ENCODE results near the gene CISD2.
"Not testable (repeated sequence)": the region's sequence is repeated elsewhere in the genome, so short reads cannot be mapped to it uniquely, and the experiment has no call there.

CISD2 gene

GRCh38 chr4:102888570-102888969, 19.8 kb downstream of the CISD2 start:
- H3K4me1 ChIP-seq (ENCODE audit: control insufficient read depth, insufficient read depth, low read length); H3K4me3 ChIP-seq (ENCODE audit: low read length); H3K9ac ChIP-seq (ENCODE audit: low read length); H3K36me3 ChIP-seq (ENCODE audit: control insufficient read depth, insufficient read depth, low read length); H3K27me3 ChIP-seq (ENCODE audit: control insufficient read depth, insufficient read depth, low read length); H3K27ac ChIP-seq (ENCODE audit: low read depth, low read length): not testable (repeated sequence)

- H3K4me1 ChIP-seq (ENCODE audit: control insufficient read depth, insufficient read depth, low read length); H3K27ac ChIP-seq (ENCODE audit: low read depth, low read length); H3K36me3 ChIP-seq (ENCODE audit: control insufficient read depth, insufficient read depth, low read length); H3K9ac ChIP-seq (ENCODE audit: low read length); H3K27me3 ChIP-seq (ENCODE audit: control insufficient read depth, insufficient read depth, low read length); H3K4me3 ChIP-seq (ENCODE audit: low read length): not testable (repeated sequence)
Measured at GRCh38 chr4:102889866-102890265, 21.1 kb downstream of the CISD2 start.

GRCh38 chr4:102896547-102896946, 27.8 kb downstream of the CISD2 start:
- H3K27me3 ChIP-seq (ENCODE audit: control insufficient read depth, insufficient read depth, low read length): not testable (repeated sequence)

DNA sequence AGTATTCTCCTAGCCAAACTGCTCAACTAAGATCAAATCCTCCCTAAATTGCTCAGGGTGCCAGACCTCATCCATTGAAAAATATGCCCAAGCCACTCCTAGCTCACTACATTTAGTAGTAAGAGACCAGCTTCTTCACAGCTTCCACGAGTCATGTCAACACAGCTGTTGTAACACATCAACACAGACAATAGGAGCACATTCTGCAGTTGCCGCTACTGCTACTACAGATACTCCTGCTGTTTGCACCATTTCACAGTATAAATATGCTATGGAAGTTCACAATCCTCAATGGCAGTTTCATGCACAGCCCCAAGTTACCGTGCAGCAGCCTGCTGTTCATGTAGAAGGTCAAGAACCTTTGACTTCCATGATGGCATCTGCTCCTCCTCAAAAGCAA, 28.8 kb downstream of the CISD2 start:
- H3K9ac ChIP-seq (ENCODE audit: low read length); H3K4me1 ChIP-seq (ENCODE audit: control insufficient read depth, insufficient read depth, low read length); H3K36me3 ChIP-seq (ENCODE audit: control insufficient read depth, insufficient read depth, low read length); H3K27me3 ChIP-seq (ENCODE audit: control insufficient read depth, insufficient read depth, low read length); H3K4me3 ChIP-seq (ENCODE audit: low read length); H3K27ac ChIP-seq (ENCODE audit: low read depth, low read length): not testable (repeated sequence)

More at GRCh38 chr4:102896547-102896946, 27.8 kb downstream of the CISD2 start:
- H3K9ac ChIP-seq (ENCODE audit: low read length); H3K36me3 ChIP-seq (ENCODE audit: control insufficient read depth, insufficient read depth, low read length); H3K4me1 ChIP-seq (ENCODE audit: control insufficient read depth, insufficient read depth, low read length); H3K4me3 ChIP-seq (ENCODE audit: low read length); H3K27ac ChIP-seq (ENCODE audit: low read depth, low read length): not testable (repeated sequence)

DNA sequence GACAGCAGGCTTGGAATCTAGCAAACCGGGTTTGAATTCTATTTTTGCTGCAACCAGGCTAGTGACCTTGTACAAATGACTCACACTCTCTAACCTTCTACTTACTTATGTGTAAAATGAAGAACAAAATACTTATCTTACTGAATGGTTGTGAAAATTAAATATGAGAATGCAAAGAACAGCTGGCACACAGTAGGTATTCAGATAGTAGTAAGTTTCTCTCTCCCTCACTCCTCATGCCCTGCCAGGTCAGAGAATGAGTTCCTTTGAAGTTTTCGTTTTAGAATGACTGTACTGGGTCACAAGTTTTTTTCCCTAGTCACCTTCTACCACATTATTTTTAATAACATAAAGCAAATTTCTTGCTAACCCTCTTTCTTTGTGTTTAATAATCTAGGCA, 33.0 kb downstream of the CISD2 start:
- Histone ChIP-seq H3K4me1 (ENCODE audit: control insufficient read depth, insufficient read depth, low read length) (no peaks in the 10 kb centered on the region), H3K4me3 (ENCODE audit: low read length) (no peak overlapping the region), H3K27me3 (ENCODE audit: control insufficient read depth, insufficient read depth, low read length) (no peaks in the 10 kb centered on the region), H3K36me3 (ENCODE audit: control insufficient read depth, insufficient read depth, low read length) (no peaks in the 10 kb centered on the region), H3K27ac (ENCODE audit: low read depth, low read length) (no peak overlapping the region), H3K9ac (ENCODE audit: low read length) (no peak overlapping the region)

- H3K4me3 ChIP-seq (ENCODE audit: low read length): no peak overlapping the region
- no peaks in the 10 kb centered on the region for H3K27me3 ChIP-seq (ENCODE audit: control insufficient read depth, insufficient read depth, low read length)
- no peak overlapping the region for H3K27ac ChIP-seq (ENCODE audit: low read depth, low read length)
- no peaks in the 10 kb centered on the region for H3K4me1 ChIP-seq (ENCODE audit: control insufficient read depth, insufficient read depth, low read length)
- no peak overlapping the region for H3K9ac ChIP-seq (ENCODE audit: low read length)
- H3K36me3 ChIP-seq (ENCODE audit: control insufficient read depth, insufficient read depth, low read length): no peaks in the 10 kb centered on the region
Measured at GRCh38 chr4:102918859-102919258, 50.1 kb downstream of the CISD2 start.

DNA sequence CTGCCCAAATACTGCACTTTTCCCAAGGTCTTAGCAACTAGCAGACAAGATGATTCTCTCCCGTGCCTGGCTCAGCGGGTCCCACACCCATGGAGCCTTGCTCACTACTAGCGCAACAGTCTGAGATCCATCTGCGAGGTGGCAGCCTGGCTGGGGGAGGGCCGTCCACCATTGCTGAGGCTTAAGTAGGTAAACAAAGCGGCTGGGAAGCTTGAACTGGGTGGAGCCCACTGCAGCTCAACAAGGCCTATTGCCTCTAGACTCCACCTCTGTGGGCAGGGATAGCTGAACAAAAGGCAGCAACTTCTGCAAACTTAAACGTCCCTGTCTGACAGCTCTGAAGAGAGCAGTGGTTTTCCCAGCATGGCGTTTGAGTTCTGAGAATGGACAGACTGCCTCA, 50.9 kb downstream of the CISD2 start:
- H3K27me3 ChIP-seq (ENCODE audit: control insufficient read depth, insufficient read depth, low read length); H3K4me1 ChIP-seq (ENCODE audit: control insufficient read depth, insufficient read depth, low read length); H3K27ac ChIP-seq (ENCODE audit: low read depth, low read length); H3K4me3 ChIP-seq (ENCODE audit: low read length); H3K9ac ChIP-seq (ENCODE audit: low read length); H3K36me3 ChIP-seq (ENCODE audit: control insufficient read depth, insufficient read depth, low read length): not testable (repeated sequence)

- H3K27me3 ChIP-seq (ENCODE audit: control insufficient read depth, insufficient read depth, low read length): no peaks in the 10 kb centered on the region
- no peaks in the 10 kb centered on the region for H3K4me1 ChIP-seq (ENCODE audit: control insufficient read depth, insufficient read depth, low read length)
- no peak overlapping the region for H3K9ac ChIP-seq (ENCODE audit: low read length)
- no peak overlapping the region for H3K27ac ChIP-seq (ENCODE audit: low read depth, low read length)
- no peaks in the 10 kb centered on the region for H3K36me3 ChIP-seq (ENCODE audit: control insufficient read depth, insufficient read depth, low read length)
- H3K4me3 ChIP-seq (ENCODE audit: low read length): no peak overlapping the region
Measured at GRCh38 chr4:102935716-102936115, 66.9 kb downstream of the CISD2 start.

DNA sequence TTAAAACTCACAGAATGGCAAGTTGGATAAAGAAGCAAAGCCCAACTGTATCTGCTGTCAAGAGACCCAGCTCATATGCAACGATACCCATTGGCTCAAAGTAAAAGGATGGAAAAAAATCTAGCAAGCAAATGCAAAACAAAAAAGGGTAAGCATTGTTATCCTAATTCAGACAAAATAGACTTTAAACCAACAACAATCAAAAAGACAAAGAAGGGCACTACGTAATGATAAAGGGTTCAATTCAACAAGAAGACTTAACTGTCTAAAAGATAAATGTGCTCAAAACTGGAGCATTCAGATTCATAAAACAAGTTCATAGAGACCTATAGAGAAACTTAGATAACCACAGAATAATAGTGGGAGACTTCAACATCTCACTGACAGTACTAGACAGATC, 69.3 kb downstream of the CISD2 start:
- H3K9ac ChIP-seq (ENCODE audit: low read length); H3K4me1 ChIP-seq (ENCODE audit: control insufficient read depth, insufficient read depth, low read length): not testable (repeated sequence)

More for the DNA sequence above, 69.3 kb downstream of the CISD2 start:
- not testable (repeated sequence) for H3K4me3 ChIP-seq (ENCODE audit: low read length); H3K27me3 ChIP-seq (ENCODE audit: control insufficient read depth, insufficient read depth, low read length); H3K36me3 ChIP-seq (ENCODE audit: control insufficient read depth, insufficient read depth, low read length); H3K27ac ChIP-seq (ENCODE audit: low read depth, low read length)

All from rectal smooth muscle tissue (tissue), 1 donor.